KMS-11 (cell line): ENCODE data around the gene PEX14.

Source experiments
- H2AFZ ChIP-seq: fragments of 200-600 bp; sonication (generic); 2 replicates; pipeline ENCODE4 v1.6.1; 2016; ENCODE audit warnings: antibody characterized with exemption, mixed run types, low read depth
- H3K27ac ChIP-seq: fragments of 200-600 bp; sonication (generic); 2 replicates; pipeline ENCODE4 v1.6.1; 2016; ENCODE audit warnings: mild to moderate bottlenecking, mixed run types
- H3K27me3 ChIP-seq: fragments of 200-600 bp; sonication (generic); 2 replicates; pipeline ENCODE4 v1.6.1; 2017; ENCODE audit warnings: mild to moderate bottlenecking, low read depth, mixed run types, moderate library complexity; ENCODE audit not compliant: insufficient read depth
- H3K36me3 ChIP-seq: fragments of 200-600 bp; sonication (generic); 2 replicates; pipeline ENCODE4 v1.6.1; 2017; ENCODE audit warnings: mild to moderate bottlenecking, mixed run types; ENCODE audit not compliant: insufficient read depth
- H3K4me1 ChIP-seq: fragments of 200-600 bp; sonication (generic); 2 replicates; pipeline ENCODE4 v1.6.1; 2016; ENCODE audit warnings: mild to moderate bottlenecking, low read depth, mixed run types; ENCODE audit not compliant: poor library complexity, severe bottlenecking
- H3K4me2 ChIP-seq: fragments of 200-600 bp; sonication (generic); 2 replicates; pipeline ENCODE4 v1.7.0; 2016; ENCODE audit warnings: mild to moderate bottlenecking, mixed run types
- H3K4me3 ChIP-seq: fragments of 200-600 bp; sonication (generic); IDR thresholded peaks from 2 replicates; pipeline ENCODE4 v1.6.1; 2017; ENCODE audit warnings: low read depth, low read length, mixed read lengths; ENCODE audit not compliant: insufficient read depth
- H3K79me2 ChIP-seq: fragments of 200-600 bp; sonication (generic); 2 replicates; pipeline ENCODE4 v1.6.1; 2016; ENCODE audit warnings: low read depth, mixed run types; ENCODE audit not compliant: insufficient read depth
- H3K9ac ChIP-seq: fragments of 200-600 bp; sonication (generic); 2 replicates; pipeline ENCODE4 v1.6.1; 2016; ENCODE audit warnings: mild to moderate bottlenecking, mixed run types
- H4K20me1 ChIP-seq: fragments of 200-600 bp; sonication (generic); 2 replicates; pipeline ENCODE4 v1.6.1; 2016; ENCODE audit warnings: mild to moderate bottlenecking, mixed run types; ENCODE audit not compliant: insufficient read depth
- TF ChIP-seq, protein P1 (sequence below): fragments of 200-600 bp; sonication (generic); conservative IDR thresholded peaks from 2 replicates; pipeline ENCODE4 v1.6.1; 2017; ENCODE audit warnings: low read depth, mild to moderate bottlenecking, antibody characterized with exemption, low read length, moderate library complexity, mixed read lengths

The PEX14 gene

DNA sequence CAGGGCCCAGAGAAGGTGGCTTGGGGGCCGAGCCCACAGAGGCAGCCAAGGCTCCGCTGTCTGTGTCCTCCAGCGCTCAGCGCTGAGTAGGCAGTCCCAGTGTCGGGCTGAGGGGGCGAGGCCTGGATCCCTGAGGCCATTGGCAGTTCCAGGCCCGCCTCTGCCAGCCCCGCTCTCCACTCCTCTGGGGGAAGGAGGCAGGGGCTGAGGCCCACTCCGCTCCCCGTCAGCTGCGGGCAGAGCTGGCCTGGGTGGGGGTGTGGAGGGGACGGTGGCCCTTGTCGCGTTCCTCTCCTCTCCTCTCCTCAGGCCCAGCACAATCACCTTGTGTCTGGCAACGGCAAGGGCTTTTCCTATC, 188.9 kb downstream of the PEX14 start:
- Histone ChIP-seq H3K9ac (no peak overlapping the region), H2AFZ (no peak overlapping the region), H3K27ac (no peak overlapping the region), H3K4me1 (no peaks in the 10 kb centered on the region), H3K4me2 (no peak overlapping the region), H4K20me1 (no peaks in the 10 kb centered on the region; the same call in 1 of the 2 replicates), H3K4me3 (no peak overlapping the region), H3K27me3 (peaks cover 77% of the 10 kb centered on the region), H3K36me3 (no peaks in the 10 kb centered on the region), H3K79me2 (no peaks in the 10 kb centered on the region)
- TF ChIP-seq, protein P1, sequence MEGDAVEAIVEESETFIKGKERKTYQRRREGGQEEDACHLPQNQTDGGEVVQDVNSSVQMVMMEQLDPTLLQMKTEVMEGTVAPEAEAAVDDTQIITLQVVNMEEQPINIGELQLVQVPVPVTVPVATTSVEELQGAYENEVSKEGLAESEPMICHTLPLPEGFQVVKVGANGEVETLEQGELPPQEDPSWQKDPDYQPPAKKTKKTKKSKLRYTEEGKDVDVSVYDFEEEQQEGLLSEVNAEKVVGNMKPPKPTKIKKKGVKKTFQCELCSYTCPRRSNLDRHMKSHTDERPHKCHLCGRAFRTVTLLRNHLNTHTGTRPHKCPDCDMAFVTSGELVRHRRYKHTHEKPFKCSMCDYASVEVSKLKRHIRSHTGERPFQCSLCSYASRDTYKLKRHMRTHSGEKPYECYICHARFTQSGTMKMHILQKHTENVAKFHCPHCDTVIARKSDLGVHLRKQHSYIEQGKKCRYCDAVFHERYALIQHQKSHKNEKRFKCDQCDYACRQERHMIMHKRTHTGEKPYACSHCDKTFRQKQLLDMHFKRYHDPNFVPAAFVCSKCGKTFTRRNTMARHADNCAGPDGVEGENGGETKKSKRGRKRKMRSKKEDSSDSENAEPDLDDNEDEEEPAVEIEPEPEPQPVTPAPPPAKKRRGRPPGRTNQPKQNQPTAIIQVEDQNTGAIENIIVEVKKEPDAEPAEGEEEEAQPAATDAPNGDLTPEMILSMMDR: no peak

GRCh38 chr1:10664251-10664650, 189.5 kb downstream of the PEX14 start:
- Histone ChIP-seq H3K4me2 (no peak overlapping the region), H3K4me3 (no peak overlapping the region), H3K9ac (no peak overlapping the region), H3K36me3 (no peaks in the 10 kb centered on the region), H3K27ac (no peak overlapping the region), H2AFZ (no peak overlapping the region), H4K20me1 (no peaks in the 10 kb centered on the region; the same call in 1 of the 2 replicates), H3K4me1 (no peaks in the 10 kb centered on the region), H3K27me3 (peaks cover 78% of the 10 kb centered on the region), H3K79me2 (no peaks in the 10 kb centered on the region)
- TF ChIP-seq, protein P1: no peak

GRCh38 chr1:10665226-10665625, 190.5 kb downstream of the PEX14 start:
- no peak overlapping the region for H2AFZ ChIP-seq
- H3K4me1 ChIP-seq: no peaks in the 10 kb centered on the region
- no peaks in the 10 kb centered on the region for H3K36me3 ChIP-seq
- no peak overlapping the region for H3K27ac ChIP-seq
- no peak overlapping the region for H3K4me3 ChIP-seq
- no peaks in the 10 kb centered on the region; the same call in 1 of the 2 replicates for H4K20me1 ChIP-seq
- H3K4me2 ChIP-seq: no peak overlapping the region
- H3K27me3 ChIP-seq: peaks cover 84% of the 10 kb centered on the region
- TF ChIP-seq, protein P1: no peak
- H3K79me2 ChIP-seq: no peaks in the 10 kb centered on the region
- no peak overlapping the region for H3K9ac ChIP-seq

DNA sequence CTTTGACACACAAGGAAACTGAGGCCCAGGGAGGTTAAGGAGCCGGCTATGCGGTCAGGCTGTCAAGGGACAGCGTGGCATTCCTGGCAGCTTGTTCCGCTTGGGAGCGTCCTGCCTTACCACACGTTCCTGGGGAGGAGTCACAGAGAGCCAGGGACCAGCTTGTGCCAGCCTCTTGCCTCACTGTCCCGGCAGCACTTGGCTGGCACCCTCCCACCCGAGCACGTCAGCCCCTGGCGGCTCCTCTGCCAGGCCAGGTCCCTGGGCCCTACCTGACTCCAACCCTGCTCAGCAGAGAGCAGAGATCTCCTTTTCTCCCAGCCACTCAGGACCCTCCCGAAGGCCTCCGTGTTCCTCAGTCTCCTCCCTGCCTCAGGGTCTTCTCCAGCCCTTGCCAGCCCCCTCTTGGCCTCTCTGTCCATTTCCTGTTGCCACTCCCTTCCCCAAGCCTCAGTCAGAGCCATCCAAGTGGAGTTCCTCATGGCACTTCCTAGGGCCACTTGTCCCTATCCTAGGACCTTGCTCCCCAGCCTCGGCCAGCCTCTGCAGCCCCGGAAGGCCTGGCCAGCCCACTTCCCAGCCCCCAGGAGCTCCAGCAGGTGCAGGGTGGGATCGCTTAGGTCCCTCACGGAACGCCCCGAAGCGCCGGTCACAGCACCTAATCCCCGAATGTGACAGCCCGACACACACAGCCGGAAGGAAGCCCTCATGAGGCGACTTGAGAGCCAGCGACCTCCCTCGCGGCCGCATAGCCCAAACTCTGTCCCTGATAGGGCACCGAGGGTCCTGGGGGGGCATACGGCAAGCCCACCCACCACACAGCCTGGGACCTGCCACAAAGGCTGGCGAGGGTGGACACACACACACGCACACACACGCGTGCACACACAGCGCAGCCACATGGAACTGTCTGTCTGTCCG, 191.4 kb downstream of the PEX14 start:
- TF ChIP-seq, protein P1: no peak
- Histone ChIP-seq H3K79me2 (no peaks in the 10 kb centered on the region), H3K36me3 (no peaks in the 10 kb centered on the region), H3K27ac (no peak overlapping the region), H4K20me1 (no peaks in the 10 kb centered on the region; the same call in 1 of the 2 replicates), H2AFZ (no peak overlapping the region), H3K4me3 (no peak overlapping the region), H3K4me1 (no peaks in the 10 kb centered on the region), H3K27me3 (peaks cover 94% of the 10 kb centered on the region), H3K9ac (no peak overlapping the region), H3K4me2 (no peak overlapping the region)
